GM12891 (cell line): ENCODE data around the gene KLRF1.

Experiments used
- PAX5 ChIP-seq: IDR thresholded peaks from 2 replicates; pipeline ENCODE4 v1.6.1; 2011; ENCODE audit warnings: low read length, moderate library complexity, mild to moderate bottlenecking; ENCODE audit not compliant: insufficient read depth, severe bottlenecking
- POLR2A ChIP-seq: IDR thresholded peaks from 2 replicates; pipeline ENCODE4 v1.6.1; 2011; ENCODE audit warnings: low read depth, low read length, control low read depth
- POLR2AphosphoS5 ChIP-seq: IDR thresholded peaks from 2 replicates; pipeline ENCODE4 v1.6.1; 2011; ENCODE audit warnings: low read depth, low read length, control low read depth
- POU2F2 ChIP-seq: IDR thresholded peaks from 2 replicates; pipeline ENCODE4 v1.6.1; 2011; ENCODE audit warnings: low read depth, mild to moderate bottlenecking, control low read depth, low read length, moderate library complexity
- SPI1 ChIP-seq: IDR thresholded peaks from 2 replicates; pipeline ENCODE4 v1.6.1; 2011; ENCODE audit warnings: low read depth, low read length, control low read depth
- TAF1 ChIP-seq: IDR thresholded peaks from 2 replicates; pipeline ENCODE4 v1.6.1; 2011; ENCODE audit warnings: low read depth, low read length, control low read depth

GRCh38 chr12:9866860-9867269 is 39.6 kb downstream of the KLRF1 start:
- TF ChIP-seq POLR2A (no peak), POLR2AphosphoS5 (no peak), TAF1 (no peak), SPI1 (no peak), POU2F2 (no peak), PAX5 (no peak)
